Activated CD8-positive, alpha-beta T cell treated with anti-CD3 and anti-CD28 coated beads, Interleukin-2, amount 10 ng/mL, durations not matched to agents 7 days and 5 days (primary cell): ENCODE results near the gene PIERCE2. TPM values are rescaled to one million over a fixed set of nuclear protein-coding genes. Genes with fewer than 3 reads are reported as not detected.
"Not testable (repeated sequence)": the region's sequence is repeated elsewhere in the genome, so short reads cannot be mapped to it uniquely, and the experiment has no call there.

ENCODE experiments used
- ATAC-seq: fragments of 150-1000 bp; cut with Tn5 transposase; one replicate; pipeline ENCODE4 v1.10.0; 2021; ENCODE audit warnings: moderate library complexity
- CTCF ChIA-PET: fragments of 350-600 bp; sonication (Branson Sonifier 250); formaldehyde crosslinking; loops from one replicate; lab custom pipeline; 2021; ENCODE audit warnings: antibody characterized with exemption; lab: Charles Lee
- POLR2A ChIA-PET: fragments of 350-600 bp; sonication (Branson Sonifier 250); formaldehyde crosslinking; loops from one replicate; lab custom pipeline; 2021; ENCODE audit warnings: antibody characterized with exemption; lab: Charles Lee
- DNase-seq: peaks from one replicate; pipeline ENCODE4 v3.0.0-alpha.2; 2020
- H3K27ac Mint-ChIP-seq: one replicate; pipeline ENCODE4 v1.8.0; 2021; ENCODE audit warnings: mild to moderate bottlenecking, mixed read lengths
- H3K27me3 Mint-ChIP-seq: one replicate; pipeline ENCODE4 v1.8.0; 2021; ENCODE audit warnings: low read depth, mixed read lengths
- H3K36me3 Mint-ChIP-seq: one replicate; pipeline ENCODE4 v1.8.0; 2021; ENCODE audit warnings: low read depth, mixed read lengths
- H3K4me1 Mint-ChIP-seq: one replicate; pipeline ENCODE4 v1.8.0; 2021; ENCODE audit warnings: low read depth, mixed read lengths
- H3K4me3 Mint-ChIP-seq: one replicate; pipeline ENCODE4 v1.8.0; 2021; ENCODE audit warnings: mild to moderate bottlenecking, mixed read lengths
- H3K9me3 Mint-ChIP-seq: one replicate; pipeline ENCODE4 v1.8.0; 2022; ENCODE audit warnings: mixed read lengths; ENCODE audit not compliant: insufficient read depth
- microRNA-seq: library from miRNA; unstranded; fragments of <30 nt; microRNA quantifications from one replicate; pipeline ENCODE4 v1.2.0, GENCODE V29; 2022
- total RNA-seq, 2 experiments: library from RNA; stranded (reverse); gene quantifications; one replicate each; pipeline ENCODE4 v1.2.3, GENCODE V29; 2021

Gene PIERCE2
- total RNA-seq, 2 experiments from 2014 or later = not detected

GRCh38 chr15:55434989-55435825 is 26.9 kb downstream of the PIERCE2 start:
- H3K36me3 Mint-ChIP-seq = no peaks in the 10 kb centered on the region
- ChIA-PET POLR2A (no interaction called here), CTCF (interaction anchor here (0.6 to 2.8 kb wide), 23 partner anchors 9 to 1472 kb away, joined by 3 to 13 read pairs (median 3); partner anchors contain the start of gene RSL24D1)

GRCh38 chr15:55443141-55443540 is 34.8 kb downstream of the PIERCE2 start:
- H3K27ac Mint-ChIP-seq, H3K4me1 Mint-ChIP-seq, H3K27me3 Mint-ChIP-seq, H3K4me3 Mint-ChIP-seq, H3K36me3 Mint-ChIP-seq, H3K9me3 Mint-ChIP-seq, DNase-seq, POLR2A ChIA-PET, ATAC-seq, CTCF ChIA-PET: not testable (repeated sequence)

More at GRCh38 chr15:55434989-55435825, 26.9 kb downstream of the PIERCE2 start:
- ATAC-seq (peak; percentile 86), DNase-seq (peak; percentile 31)
- Mint-ChIP-seq H3K27ac (no peak overlapping the region), H3K9me3 (no peaks in the 10 kb centered on the region), H3K27me3 (no peaks in the 10 kb centered on the region), H3K4me1 (peaks cover 4% of the 10 kb centered on the region), H3K4me3 (no peak overlapping the region)

DNA sequence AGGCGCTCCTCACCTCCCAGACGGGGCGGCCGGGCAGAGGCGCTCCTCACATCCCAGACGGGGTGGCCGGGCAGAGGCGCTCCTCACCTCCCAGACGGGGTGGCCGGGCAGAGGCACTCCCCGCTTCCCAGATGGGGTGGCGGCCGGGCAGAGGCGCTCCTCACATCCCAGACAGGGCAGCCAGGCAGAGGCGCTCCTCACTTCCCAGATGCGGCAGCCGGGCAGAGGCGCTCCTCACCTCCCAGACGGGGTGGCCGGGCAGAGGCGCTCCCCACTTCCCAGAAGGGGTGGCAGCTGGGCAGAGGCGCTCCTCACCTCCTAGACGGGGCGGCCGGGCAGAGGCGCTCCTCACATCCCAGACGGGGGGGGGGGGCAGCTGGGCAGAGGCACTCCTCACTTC is 37.6 kb downstream of the PIERCE2 start:
- CTCF ChIA-PET, POLR2A ChIA-PET, DNase-seq, H3K36me3 Mint-ChIP-seq, ATAC-seq, H3K4me1 Mint-ChIP-seq, H3K27ac Mint-ChIP-seq, H3K4me3 Mint-ChIP-seq, H3K27me3 Mint-ChIP-seq, H3K9me3 Mint-ChIP-seq: not testable (repeated sequence)

- H3K4me1 Mint-ChIP-seq, DNase-seq, H3K4me3 Mint-ChIP-seq, H3K27me3 Mint-ChIP-seq, H3K9me3 Mint-ChIP-seq, H3K36me3 Mint-ChIP-seq, H3K27ac Mint-ChIP-seq, POLR2A ChIA-PET, ATAC-seq, CTCF ChIA-PET: not testable (repeated sequence)
Observed at GRCh38 chr15:55446379-55447029, 38.2 kb downstream of the PIERCE2 start.

GRCh38 chr15:55447030-55447394 is 38.7 kb downstream of the PIERCE2 start:
- ATAC-seq, DNase-seq, H3K9me3 Mint-ChIP-seq, H3K36me3 Mint-ChIP-seq, CTCF ChIA-PET, H3K4me3 Mint-ChIP-seq, H3K27me3 Mint-ChIP-seq, H3K4me1 Mint-ChIP-seq, H3K27ac Mint-ChIP-seq, POLR2A ChIA-PET: not testable (repeated sequence)

- POLR2A ChIA-PET = no interaction called here
- H3K4me1 Mint-ChIP-seq = no peaks in the 10 kb centered on the region
- no peak for ATAC-seq
Observed at GRCh38 chr15:55457401-55458022, 49.2 kb downstream of the PIERCE2 start.

GRCh38 chr15:55461447-55461846 is 53.2 kb downstream of the PIERCE2 start:
- ATAC-seq (no peak), DNase-seq (no peak)
- ChIA-PET POLR2A (no interaction called here), CTCF (no interaction called here)
- H3K4me3 Mint-ChIP-seq = no peak overlapping the region
- no peaks in the 10 kb centered on the region for H3K36me3 Mint-ChIP-seq
- no peaks in the 10 kb centered on the region for H3K4me1 Mint-ChIP-seq
- H3K27me3 Mint-ChIP-seq = peaks cover 2% of the 10 kb centered on the region
- peaks cover 8% of the 10 kb centered on the region for H3K9me3 Mint-ChIP-seq
- no peak overlapping the region for H3K27ac Mint-ChIP-seq

More at GRCh38 chr15:55457401-55458022, 49.2 kb downstream of the PIERCE2 start:
- H3K9me3 Mint-ChIP-seq = peaks cover 8% of the 10 kb centered on the region
- H3K36me3 Mint-ChIP-seq = no peaks in the 10 kb centered on the region
- no peak overlapping the region for H3K4me3 Mint-ChIP-seq
- H3K27ac Mint-ChIP-seq = no peak overlapping the region
- DNase-seq = no peak
- H3K27me3 Mint-ChIP-seq = peaks cover 2% of the 10 kb centered on the region
- CTCF ChIA-PET = no interaction called here

DNA sequence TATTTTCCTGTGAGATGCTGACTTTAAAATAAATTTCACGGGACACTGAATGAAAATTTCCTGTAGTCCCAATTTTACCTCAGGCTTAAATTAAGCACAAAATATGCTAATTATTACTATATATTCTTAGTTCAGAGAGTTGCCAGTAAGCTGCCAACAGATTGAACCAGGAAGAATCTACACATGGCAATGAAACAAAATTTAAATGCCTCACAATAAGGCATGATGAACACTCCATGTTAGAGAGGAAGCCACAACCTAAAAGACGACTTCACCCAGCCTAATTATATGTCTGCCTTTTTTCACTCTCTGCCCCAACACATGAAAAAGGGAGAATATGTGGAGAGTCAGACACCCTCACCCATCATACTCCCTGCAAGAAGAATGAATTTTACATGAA is 60.0 kb downstream of the PIERCE2 start:
- DNase-seq = no peak
- no peak for ATAC-seq
- Mint-ChIP-seq H3K4me3 (no peak overlapping the region), H3K9me3 (no peaks in the 10 kb centered on the region), H3K4me1 (no peaks in the 10 kb centered on the region), H3K36me3 (no peaks in the 10 kb centered on the region), H3K27ac (no peak overlapping the region), H3K27me3 (no peaks in the 10 kb centered on the region)
- ChIA-PET POLR2A (no interaction called here), CTCF (no interaction called here)

Small RNA genes within 50 kb of the gene (microRNA-seq; reads per million reads assigned to microRNA genes)
- gene MIR628 = 33.3 reads per million, percentile 44 among the genes with 10 or more reads in this experiment

Other genes with a start within 250 kb of the PIERCE2 start
- gene RSL24D1, start 211.6 kb upstream of the PIERCE2 start, total RNA-seq = 10 to 100 TPM; 79.6 to 85.2 TPM
- gene RAB27A, start 118.7 kb upstream of the PIERCE2 start, total RNA-seq = 100 to 1,000 TPM; 102 to 105 TPM
- gene PIGBOS1, start 89.4 kb upstream of the PIERCE2 start, total RNA-seq = 10 to 100 TPM in 1 of 2 experiments, 1 to 10 TPM in 1; 8.9 to 12.2 TPM
- gene PIGB, start 89.3 kb upstream of the PIERCE2 start, total RNA-seq = 10 to 100 TPM; 16.4 to 23.7 TPM
- gene CCPG1, start 136 bp upstream of the PIERCE2 start, total RNA-seq = 10 to 100 TPM in 1 of 2 experiments, 1 to 10 TPM in 1; 8.2 to 10.4 TPM
- not detected for gene DNAAF4, start 99.7 kb downstream of the PIERCE2 start, total RNA-seq
- not detected for gene PYGO1, start 179.8 kb downstream of the PIERCE2 start, total RNA-seq